Activated T-helper 9 cell treated with anti-CD3 and anti-CD28 coated beads, Interleukin-2, amount 50 U/mL, for 16 hours (primary cell): ENCODE data around the gene KRTAP19-4.
"Not testable (repeated sequence)": the region's sequence is repeated elsewhere in the genome, so short reads cannot be mapped to it uniquely, and the experiment has no call there.

Experiments
- DNase-seq: peaks from one replicate; pipeline ENCODE4 v3.0.0-alpha.2; 2020; ENCODE audit warnings: low read depth

Gene KRTAP19-4, protein sequence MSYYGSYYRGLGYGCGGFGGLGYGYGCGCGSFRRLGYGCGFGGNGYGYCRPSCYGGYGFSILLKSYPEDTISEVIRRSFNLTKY

DNA sequence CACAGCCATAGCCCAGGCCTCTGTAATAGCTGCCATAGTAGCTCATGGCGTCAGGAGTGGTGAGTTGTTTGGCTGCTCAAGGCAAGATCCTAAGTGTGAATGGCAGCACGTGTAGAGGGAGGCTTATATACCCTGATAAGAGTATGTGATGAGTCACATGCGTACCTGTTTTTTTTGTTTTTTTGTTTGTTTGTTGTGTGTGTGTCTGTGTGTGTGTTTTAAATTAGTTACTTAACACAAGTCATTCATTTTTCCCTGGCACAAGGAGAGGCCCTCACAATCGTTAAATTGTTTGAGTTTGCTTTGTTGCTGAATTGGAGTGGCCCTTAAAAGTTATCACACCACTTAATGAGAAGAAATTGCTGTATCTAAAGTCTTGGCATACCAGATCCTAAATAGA lies at the start of gene KRTAP19-4:
Gene KRTAP19-4 (minus strand): TSS at position 101 of the 400 bp plus-strand sequence. CDS start 55 bp downstream, at position 46.
- no peak for DNase-seq

DNA sequence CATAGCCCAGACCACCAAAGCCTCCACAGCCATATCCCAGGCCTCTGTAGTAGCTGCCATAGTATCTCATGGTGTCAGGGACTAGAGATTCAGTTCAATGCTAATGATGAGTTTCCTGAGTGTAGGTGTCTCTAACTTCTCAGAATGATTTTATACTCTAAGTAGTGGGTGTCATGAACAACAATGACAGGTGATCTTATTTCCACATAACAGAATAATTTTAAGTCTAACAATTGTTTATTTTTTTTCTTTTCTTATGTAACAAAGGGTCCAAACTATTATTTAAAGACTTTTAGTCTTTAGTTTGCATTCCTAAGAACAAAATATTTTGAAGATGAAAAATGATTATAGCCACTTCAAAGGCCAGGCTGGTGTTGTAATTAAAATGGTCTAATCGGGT lies 44.8 kb upstream of the KRTAP19-4 start, which contains the start of gene KRTAP19-6:
Gene KRTAP19-6 (minus strand): TSS at position 101 of the 400 bp plus-strand sequence. CDS start 31 bp downstream, at position 70.
- DNase-seq = no peak

DNA sequence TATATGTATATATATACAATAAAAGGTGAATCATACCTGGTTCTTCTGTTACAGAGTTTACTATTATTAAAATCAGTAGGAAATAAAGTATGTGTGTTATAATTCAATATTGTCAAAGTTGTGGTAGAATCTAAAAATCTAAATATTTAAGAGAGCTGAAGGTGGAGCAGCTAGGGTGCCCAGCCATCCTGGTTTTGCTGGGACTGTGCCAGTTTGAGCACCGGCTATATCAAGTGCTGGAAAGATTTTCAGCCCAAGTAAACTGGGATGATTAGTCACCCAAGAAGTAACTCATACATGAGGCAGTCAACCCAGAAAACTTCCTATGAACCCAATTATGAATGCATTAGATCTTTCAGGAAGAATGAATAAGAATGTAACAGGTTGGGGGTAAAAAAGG lies 21.9 kb upstream of the KRTAP19-4 start:
- DNase-seq = no peak

DNA sequence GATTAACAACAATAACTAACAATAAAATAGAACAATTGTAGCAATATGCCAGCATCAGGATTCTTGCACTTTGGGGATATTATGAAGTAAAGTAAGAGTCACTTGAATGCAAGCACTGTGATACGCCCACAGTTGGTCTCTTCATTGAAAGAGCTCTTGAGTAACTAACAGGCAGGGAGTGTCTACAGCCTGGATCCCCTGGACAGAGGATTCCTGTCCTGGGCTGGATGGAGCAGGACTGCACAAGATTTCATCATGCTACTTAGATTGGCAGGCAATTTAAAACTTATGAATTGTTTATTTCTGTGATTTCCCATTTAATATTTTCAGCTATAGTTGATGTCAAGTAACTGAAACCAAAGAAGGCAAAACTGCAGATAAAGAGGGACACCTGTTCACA lies 18.7 kb upstream of the KRTAP19-4 start:
- no peak for DNase-seq

DNA sequence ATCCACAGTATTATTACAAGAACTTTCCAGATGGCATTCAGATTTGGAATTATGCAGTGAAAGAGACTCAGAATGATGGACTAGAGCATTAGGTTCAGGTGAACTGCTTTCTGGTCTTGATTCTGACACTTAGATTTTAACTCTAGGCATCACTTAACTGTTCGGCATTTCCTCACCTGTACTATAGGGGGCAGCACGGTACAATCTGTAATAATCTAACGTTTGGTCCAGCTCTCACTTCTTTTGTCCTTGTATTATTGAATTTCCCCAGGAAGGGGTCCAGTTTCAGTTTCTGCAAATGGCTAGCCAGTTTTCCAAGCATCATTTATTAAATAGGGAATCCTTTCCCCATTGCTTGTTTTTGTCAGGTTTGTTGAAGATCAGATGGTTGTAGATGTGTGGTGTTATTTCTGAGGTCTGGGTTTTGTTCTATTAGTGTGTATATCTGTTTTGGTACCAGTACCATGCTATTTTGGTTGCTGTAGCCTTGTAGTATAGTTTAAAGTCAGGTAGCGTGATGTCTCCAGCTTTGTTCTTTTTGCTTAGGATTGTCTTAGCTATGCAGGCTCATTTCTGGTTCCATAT lies 8.7 kb upstream of the KRTAP19-4 start:
- not testable (repeated sequence) for DNase-seq

DNA sequence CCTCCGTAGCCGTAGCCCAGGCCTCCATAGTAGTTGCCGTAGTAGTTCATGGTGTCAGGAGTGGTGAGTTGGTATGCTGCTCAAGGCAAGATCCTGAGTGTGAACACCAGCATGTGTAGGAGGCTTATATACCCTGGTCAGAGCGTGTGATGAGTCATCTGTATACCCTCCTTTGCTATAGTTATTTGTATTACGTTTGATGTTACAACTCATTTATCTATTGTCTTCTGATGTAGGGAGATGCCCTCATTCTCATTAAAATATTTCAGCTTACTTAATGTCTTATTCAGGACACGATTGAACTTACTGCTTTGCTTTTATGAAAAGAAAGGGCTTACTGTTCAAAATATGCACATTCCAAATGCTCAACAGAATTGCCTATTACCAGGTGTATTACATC lies 5.1 kb upstream of the KRTAP19-4 start, which contains the start of gene KRTAP19-5:
Gene KRTAP19-5 (minus strand): TSS at position 101 of the 400 bp plus-strand sequence. CDS start 51 bp downstream, at position 50.
- DNase-seq = no peak

DNA sequence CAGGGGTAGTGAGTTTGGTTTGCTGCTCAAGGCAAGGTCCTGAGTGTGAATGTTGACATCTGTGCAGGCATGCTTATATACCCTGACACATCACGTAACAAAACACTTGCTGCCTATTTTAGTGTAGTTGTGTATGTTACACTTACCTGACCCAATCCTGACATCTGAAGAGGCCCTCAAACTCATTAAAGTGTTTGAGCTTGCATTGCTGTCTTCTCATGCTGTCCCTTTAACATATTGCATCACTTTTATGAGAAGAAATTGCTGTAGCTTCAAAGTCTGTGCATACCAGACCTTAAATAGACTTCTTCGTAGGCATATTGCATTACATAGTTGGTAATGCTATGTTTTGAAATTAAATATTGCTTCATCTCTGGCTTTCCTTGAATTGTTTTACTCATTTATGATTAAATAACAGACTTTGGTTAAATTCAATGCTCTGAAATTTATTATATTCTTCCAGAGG lies 5.0 kb downstream of the KRTAP19-4 start, which contains the start of gene KRTAP19-3:
Gene KRTAP19-3 (minus strand): TSS at position 51 of the 466 bp plus-strand sequence. CDS start 56 bp downstream, outside the sequence.
- no peak for DNase-seq

DNA sequence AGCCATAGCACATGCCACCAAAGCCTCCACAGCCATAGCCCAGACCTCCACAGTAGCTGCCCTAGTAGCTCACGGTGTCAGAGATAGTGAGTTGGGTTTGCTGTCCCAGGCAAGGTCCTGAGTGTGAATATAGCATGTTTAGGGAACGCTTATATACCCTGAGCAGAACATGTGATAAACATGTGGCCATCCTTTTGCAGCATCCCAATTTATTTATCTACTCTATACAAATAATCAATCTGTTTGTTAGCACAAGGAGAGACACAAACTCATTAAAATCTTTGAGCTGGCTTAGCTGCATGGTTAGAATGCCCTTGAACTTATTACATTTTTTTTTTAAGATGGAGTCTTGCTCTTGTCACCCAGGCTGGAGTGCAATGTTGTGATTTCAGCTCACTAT lies 9.6 kb downstream of the KRTAP19-4 start, which contains the start of gene KRTAP19-2:
Gene KRTAP19-2 (minus strand): TSS at position 101 of the 400 bp plus-strand sequence. CDS start 88 bp downstream, at position 13.
- no peak for DNase-seq

DNA sequence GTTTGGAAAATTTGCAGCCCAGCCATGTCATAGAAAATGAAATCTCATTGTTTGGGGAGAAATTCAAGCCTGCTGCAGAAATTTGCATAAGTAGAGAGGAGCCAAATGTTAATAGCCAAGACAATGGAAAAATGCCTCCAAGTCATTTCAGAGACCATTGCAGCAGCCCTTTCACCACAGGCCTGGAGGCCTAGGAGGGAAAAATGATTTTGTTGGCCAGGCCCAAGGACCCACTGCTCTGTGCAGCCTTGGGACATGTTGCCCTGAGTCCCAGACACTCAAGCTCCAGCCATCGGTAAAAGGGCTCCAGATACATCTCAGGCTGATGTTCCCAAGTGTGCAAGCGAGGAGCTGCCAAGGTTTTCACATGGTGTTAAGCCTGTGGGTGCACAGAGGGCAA lies 10.8 kb downstream of the KRTAP19-4 start:
- no peak for DNase-seq

DNA sequence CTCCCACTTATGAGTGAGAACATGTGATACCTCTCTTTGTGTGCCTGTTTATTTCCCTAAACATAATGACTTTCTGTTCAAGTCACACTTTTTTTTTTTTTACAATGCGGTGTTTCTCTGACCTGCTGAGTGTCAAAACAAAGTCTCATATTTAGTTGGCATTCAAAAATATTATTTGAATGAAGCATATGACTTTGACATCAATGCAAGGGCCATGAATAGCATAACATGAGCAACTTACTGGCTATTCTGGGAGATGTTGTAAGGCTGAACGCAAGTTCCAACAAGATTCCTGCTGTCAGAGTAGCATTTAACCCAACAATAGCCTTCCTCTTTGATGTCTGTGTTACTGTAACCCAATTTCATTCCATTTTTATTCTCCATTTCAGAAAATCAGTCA lies 14.8 kb downstream of the KRTAP19-4 start:
- no peak for DNase-seq

DNA sequence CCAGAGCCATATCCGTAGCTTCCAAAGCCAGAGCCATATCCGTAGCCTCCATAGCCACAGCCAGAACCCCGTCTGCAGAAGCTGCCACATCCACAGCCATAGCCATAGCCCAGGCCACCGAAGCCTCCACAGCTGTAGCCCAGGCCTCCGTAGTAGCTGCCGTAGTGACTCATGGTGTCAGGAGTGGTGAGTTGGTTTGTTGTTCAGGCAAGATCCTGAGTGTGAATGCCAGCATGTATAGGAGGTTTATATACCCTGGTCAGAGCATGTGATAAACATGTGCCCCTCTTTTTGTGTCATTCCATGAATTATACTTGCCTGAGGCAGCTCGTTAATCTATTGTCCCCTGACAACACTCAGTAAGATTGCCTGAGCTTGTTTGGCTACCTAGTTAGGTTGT lies 16.8 kb downstream of the KRTAP19-4 start, which contains the start of gene KRTAP19-1:
Gene KRTAP19-1 (minus strand): TSS at position 223 of the 400 bp plus-strand sequence. CDS start 50 bp downstream, at position 173.
- no peak for DNase-seq

DNA sequence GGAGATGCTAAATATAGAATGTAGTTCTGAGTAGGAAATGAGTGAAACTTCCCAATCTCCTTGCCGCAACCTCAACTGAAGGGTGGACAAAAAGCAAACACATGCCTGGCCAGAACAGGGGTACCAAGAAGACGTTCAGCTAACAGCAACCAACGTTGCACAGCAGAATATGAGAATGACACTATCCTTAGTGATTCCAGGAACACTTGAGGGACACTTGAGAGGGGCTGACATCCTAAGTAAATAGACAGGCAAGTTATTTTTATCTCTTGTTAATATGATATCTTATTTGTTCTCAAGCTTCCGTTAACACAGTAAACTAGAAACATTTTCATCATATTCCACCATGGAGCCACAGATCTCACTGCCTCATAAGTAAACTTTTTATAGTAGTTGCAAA lies 17.7 kb downstream of the KRTAP19-4 start:
- no peak for DNase-seq

DNA sequence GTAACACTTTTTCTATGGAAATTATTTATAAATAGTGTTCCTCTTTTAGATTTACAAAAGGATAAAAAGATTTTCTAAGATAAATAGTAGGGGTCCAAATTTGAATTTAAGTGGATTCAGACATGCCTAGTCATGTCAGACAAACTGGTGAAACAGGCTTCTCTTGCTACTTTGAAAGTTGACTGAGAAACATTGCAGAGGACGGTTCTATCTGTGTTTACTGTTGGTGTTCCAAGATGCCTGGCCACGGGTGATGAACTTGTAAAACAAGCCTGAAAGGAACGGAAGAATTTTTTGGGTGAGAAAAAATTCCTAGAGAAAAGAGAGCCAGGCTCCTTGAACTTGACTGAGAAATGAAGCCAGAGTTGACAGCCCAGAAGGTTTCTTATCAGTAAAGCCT lies 19.0 kb downstream of the KRTAP19-4 start:
- no peak for DNase-seq

DNA sequence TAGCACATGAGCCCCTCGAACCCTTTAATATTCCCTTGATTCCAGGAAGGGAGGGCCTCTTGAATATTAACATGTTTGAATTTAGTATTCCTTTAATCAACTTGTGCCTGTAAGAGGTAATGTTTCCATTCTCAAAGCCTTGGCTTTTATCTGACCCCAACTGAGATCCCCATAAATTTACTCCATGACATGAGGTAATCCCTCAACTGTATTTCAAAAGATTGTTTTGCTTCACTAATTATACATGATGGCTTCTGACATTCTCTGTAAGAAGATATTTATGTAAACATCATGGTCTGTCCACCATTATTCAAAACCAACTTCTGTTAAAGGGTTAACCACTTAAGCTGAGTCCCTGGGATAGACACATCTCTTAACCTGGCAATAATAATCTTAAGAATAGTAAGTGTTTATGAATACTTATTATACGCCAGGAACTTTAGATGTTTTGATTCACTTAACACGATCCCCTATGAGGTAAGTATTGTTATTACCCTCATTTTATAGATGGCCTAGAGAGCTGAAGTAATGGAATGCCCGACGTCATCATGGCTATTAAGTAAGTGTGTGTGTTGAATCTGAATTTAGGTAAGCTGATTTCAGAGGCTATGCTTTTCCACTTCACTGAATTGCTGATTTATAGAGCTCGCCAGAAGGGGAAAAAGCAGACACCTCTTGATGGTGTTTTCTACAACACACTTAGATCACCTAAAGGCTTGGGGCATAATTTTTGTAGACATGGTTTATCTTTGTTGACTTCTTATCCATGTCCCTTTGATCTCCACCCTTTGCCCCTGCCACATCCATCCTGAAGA lies 27.9 kb downstream of the KRTAP19-4 start:
- DNase-seq = no peak

DNA sequence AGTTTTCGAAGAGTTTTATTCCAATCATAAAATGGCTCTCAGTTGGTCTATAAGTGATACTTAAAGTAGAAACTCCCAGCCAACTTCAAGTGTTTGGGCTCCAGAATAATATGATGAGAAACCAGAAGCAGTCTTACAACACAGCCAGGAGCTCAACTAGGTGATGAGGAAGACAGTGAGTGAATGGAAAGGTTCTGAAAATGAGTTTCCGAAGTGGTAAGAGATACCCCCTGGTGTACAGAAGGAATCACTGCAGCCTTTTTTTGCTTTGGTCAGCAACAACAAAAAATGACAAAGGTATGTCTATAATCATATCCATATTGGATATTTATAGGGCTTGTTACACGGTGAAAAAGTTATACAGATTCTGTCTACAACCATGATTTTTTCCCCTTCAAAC lies 33.3 kb downstream of the KRTAP19-4 start:
- no peak for DNase-seq

DNA sequence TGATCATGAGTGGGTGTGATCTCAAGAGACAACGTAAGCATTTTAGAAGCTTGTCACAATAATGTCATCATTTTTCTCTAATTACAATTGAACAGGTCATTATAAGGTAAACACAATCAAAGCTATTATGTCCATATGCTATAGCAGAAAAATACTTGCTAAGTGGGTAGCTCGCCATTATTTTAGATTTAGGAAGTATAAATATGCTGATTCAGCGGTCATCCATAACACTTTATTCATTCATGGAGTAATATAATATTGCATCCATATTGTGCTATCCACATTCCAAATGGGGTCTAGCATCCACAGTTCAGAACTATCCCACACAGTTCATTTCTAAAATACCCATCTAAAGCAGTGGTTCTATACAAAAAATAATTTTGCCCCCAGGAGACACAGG lies 48.5 kb downstream of the KRTAP19-4 start:
- no peak for DNase-seq

DNA sequence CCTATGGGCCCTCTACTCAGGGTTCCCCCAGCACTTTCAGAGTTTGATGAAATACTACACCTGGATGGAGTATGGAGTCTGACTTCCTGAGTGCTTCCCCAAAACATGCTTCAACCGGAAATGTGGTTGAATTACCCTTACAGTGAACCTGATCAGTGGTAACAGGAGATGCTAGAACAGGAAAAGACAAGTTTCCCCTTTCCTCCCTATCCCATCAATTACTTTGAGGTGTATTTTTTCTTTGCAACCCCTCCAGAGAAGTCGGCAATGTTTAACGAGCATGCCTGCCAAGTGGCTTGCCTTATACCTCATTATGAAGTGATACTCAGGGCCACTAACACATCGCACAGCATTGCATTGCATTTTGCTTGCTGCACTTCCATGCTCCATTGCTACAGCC lies 49.9 kb downstream of the KRTAP19-4 start:
- DNase-seq = no peak
